H1 (cell line): ENCODE results near the gene FBN2. TPM values are rescaled to one million over a fixed set of nuclear protein-coding genes. Genes with fewer than 3 reads are reported as not detected.

Experiments
- CTCF ChIA-PET: fragments of 300-600 bp; sonication (Branson Sonifier 250); formaldehyde crosslinking; loops from one replicate; lab custom pipeline; 2021; ENCODE audit not compliant: partially characterized antibody; lab: Charles Lee
- POLR2A ChIA-PET: fragments of 300-600 bp; sonication (Branson Sonifier 250); formaldehyde crosslinking; loops from one replicate; lab custom pipeline; 2021; ENCODE audit warnings: inconsistent platforms; ENCODE audit not compliant: partially characterized antibody; lab: Charles Lee
- DNase-seq, 2 experiments: peaks; one replicate each; pipeline versions ENCODE4 v3.0.0 to v3.0.0-alpha.2; 2010 to 2022; ENCODE audit warnings: low spot score in 2 of 2, low read depth in 1 of 2, mixed read lengths in 1 of 2
- FAIRE-seq: peaks from 2 replicates; lab custom pipeline; 2011; peaks lifted over from hg19 to GRCh38; lab: Jason Lieb, UNC
- H2AFZ ChIP-seq: 2 replicates; pipeline ENCODE4 v1.8.1; 2012; ENCODE audit warnings: low read length, inconsistent platforms
- H2AK5ac ChIP-seq: 2 replicates; pipeline ENCODE4 v1.6.1; 2013; ENCODE audit warnings: low read depth, low read length
- H2BK120ac ChIP-seq: replicated peaks from 2 replicates; pipeline ENCODE3; 2013; ENCODE audit warnings: low read depth, low read length, inconsistent platforms
- H2BK12ac ChIP-seq: 2 replicates; pipeline ENCODE4 v1.6.1; 2013; ENCODE audit warnings: low read depth, low read length
- H2BK15ac ChIP-seq: 2 replicates; pipeline ENCODE4 v1.6.1; 2013; ENCODE audit warnings: low read length
- H2BK20ac ChIP-seq: 2 replicates; pipeline ENCODE4 v1.6.1; 2013; ENCODE audit warnings: low read length
- H2BK5ac ChIP-seq: 2 replicates; pipeline ENCODE4 v1.6.1; 2013; ENCODE audit warnings: low read depth, low read length
- H3K14ac ChIP-seq: 2 replicates; pipeline ENCODE4 v1.6.1; 2013; ENCODE audit warnings: inconsistent platforms; ENCODE audit not compliant: insufficient read length
- H3K18ac ChIP-seq: 2 replicates; pipeline ENCODE4 v1.6.1; 2013; ENCODE audit warnings: low read length; ENCODE audit errors: extremely low read depth
- H3K23ac ChIP-seq: 2 replicates; pipeline ENCODE4 v1.6.1; 2013; ENCODE audit warnings: inconsistent platforms; ENCODE audit not compliant: insufficient read length
- H3K23me2 ChIP-seq: 2 replicates; pipeline ENCODE4 v1.6.1; 2013; ENCODE audit warnings: low read depth, low read length
- H3K27ac ChIP-seq: 2 replicates; pipeline ENCODE4 v1.6.1; 2011; ENCODE audit warnings: low read depth, low read length, inconsistent platforms
- H3K27me3 ChIP-seq, 4 experiments: replicated peaks in 1 of 4; 1 replicate in 1 of 4; 2 replicates in 3 of 4; pipeline versions ENCODE4 v1.6.1 to v1.8.1; 2011 to 2013; ENCODE audit warnings: low read length in 3 of 4, mild to moderate bottlenecking in 3 of 4, inconsistent platforms in 2 of 4, mixed read lengths in 2 of 4, moderate library complexity in 1 of 4; ENCODE audit not compliant: control insufficient read depth in 3 of 4, insufficient read depth in 3 of 4; ENCODE audit errors: extremely low read depth in 1 of 4
- H3K36me3 ChIP-seq, 4 experiments: 2 replicates each; pipeline versions ENCODE4 v1.6.1 to v1.8.1; 2011 to 2013; ENCODE audit warnings: mild to moderate bottlenecking in 4 of 4, low read length in 3 of 4, moderate library complexity in 2 of 4, control low read depth in 1 of 4, inconsistent platforms in 1 of 4; ENCODE audit not compliant: insufficient read depth in 4 of 4, control insufficient read depth in 2 of 4
- H3K4ac ChIP-seq: replicated peaks from 2 replicates; pipeline ENCODE3; 2013; ENCODE audit warnings: low read length, low read depth, mixed read lengths, inconsistent platforms; ENCODE audit not compliant: insufficient read length
- H3K4me1 ChIP-seq, 4 experiments: replicated peaks in 1 of 4; 1 replicate in 1 of 4; 2 replicates in 3 of 4; pipeline versions ENCODE4 v1.6.1 to v1.8.1; 2011 to 2013; ENCODE audit warnings: low read length in 3 of 4, inconsistent platforms in 2 of 4, mixed read lengths in 1 of 4; ENCODE audit not compliant: insufficient read depth in 4 of 4, control insufficient read depth in 3 of 4
- H3K4me2 ChIP-seq, 2 experiments: 2 replicates each; pipeline versions ENCODE4 v1.6.1 to v1.8.1; 2011 to 2013; ENCODE audit warnings: low read depth in 2 of 2, low read length in 2 of 2, control low read depth in 1 of 2, inconsistent platforms in 1 of 2, mild to moderate bottlenecking in 1 of 2; ENCODE audit not compliant: insufficient read depth in 1 of 2
- H3K4me3 ChIP-seq, 4 experiments: fragments of 200-600, 300-600 bp in 1 of 4; sonication (generic), shearing (Covaris generic), sonication (Bioruptor Twin) in 1 of 4; 2 replicates each; pipeline versions ENCODE4 v1.5.1 to v1.8.1; 2011 to 2016; ENCODE audit warnings: low read length in 4 of 4, low read depth in 3 of 4, control low read depth in 2 of 4, inconsistent platforms in 2 of 4, mild to moderate bottlenecking in 2 of 4, mixed read lengths in 1 of 4, moderate library complexity in 1 of 4; ENCODE audit not compliant: insufficient read depth in 2 of 4; ENCODE audit errors: extremely low read depth in 1 of 4
- H3K56ac ChIP-seq: replicated peaks from 2 replicates; pipeline ENCODE3; 2013; ENCODE audit warnings: low read depth, mild to moderate bottlenecking, mixed read lengths, low read length, inconsistent platforms; ENCODE audit not compliant: insufficient read length
- H3K79me1 ChIP-seq: 2 replicates; pipeline ENCODE4 v1.6.1; 2013; ENCODE audit warnings: low read depth, low read length, control low read depth
- H3K79me2 ChIP-seq, 2 experiments: 2 replicates each; pipeline versions ENCODE4 v1.6.1 to v1.8.1; 2012 to 2013; ENCODE audit warnings: low read length in 2 of 2, mild to moderate bottlenecking in 2 of 2, inconsistent platforms in 1 of 2; ENCODE audit not compliant: insufficient read depth in 2 of 2, control insufficient read depth in 1 of 2
- H3K9ac ChIP-seq, 4 experiments: replicated peaks in 1 of 4; 1 replicate in 1 of 4; 2 replicates in 3 of 4; pipeline versions ENCODE4 v1.6.1 to v1.8.1; 2011 to 2013; ENCODE audit warnings: low read depth in 3 of 4, low read length in 3 of 4, control low read depth in 2 of 4, mild to moderate bottlenecking in 2 of 4, moderate library complexity in 2 of 4, inconsistent platforms in 1 of 4; ENCODE audit errors: extremely low read depth in 1 of 4
- H3K9me3 ChIP-seq, 2 experiments: 2 replicates each; pipeline versions ENCODE4 v1.6.1 to v1.8.1; 2012 to 2013; ENCODE audit warnings: mild to moderate bottlenecking in 2 of 2, moderate library complexity in 2 of 2, control low read depth in 1 of 2, inconsistent platforms in 1 of 2, low read depth in 1 of 2, low read length in 1 of 2, mixed read lengths in 1 of 2; ENCODE audit not compliant: insufficient read depth in 2 of 2
- H4K20me1 ChIP-seq, 2 experiments: replicated peaks in 1 of 2; 2 replicates each; pipeline versions ENCODE3 to v1.8.1; 2011 to 2013; ENCODE audit warnings: inconsistent platforms in 2 of 2, low read length in 2 of 2, mild to moderate bottlenecking in 1 of 2; ENCODE audit not compliant: insufficient read depth in 2 of 2, control insufficient read depth in 1 of 2
- H4K5ac ChIP-seq: 2 replicates; pipeline ENCODE4 v1.6.1; 2013; ENCODE audit warnings: low read length, low read depth, mixed read lengths, inconsistent platforms; ENCODE audit not compliant: insufficient read length
- H4K8ac ChIP-seq: 2 replicates; pipeline ENCODE4 v1.8.0; 2013; ENCODE audit warnings: mild to moderate bottlenecking, moderate library complexity, low read length, inconsistent platforms; ENCODE audit not compliant: insufficient read depth; ENCODE audit errors: extremely low read depth
- H4K91ac ChIP-seq: replicated peaks from 2 replicates; pipeline ENCODE3; 2013; ENCODE audit warnings: low read length, mixed read lengths, inconsistent platforms; ENCODE audit not compliant: insufficient read length
- BCL11A ChIP-seq, 2 experiments: IDR thresholded peaks; one replicate each; pipeline ENCODE4 v1.6.1; 2011; ENCODE audit warnings: low read depth in 2 of 2, low read length in 2 of 2, mild to moderate bottlenecking in 2 of 2
- BRCA1 ChIP-seq: IDR thresholded peaks from 2 replicates; pipeline ENCODE4 v1.6.1; 2012; ENCODE audit warnings: low read depth, low read length, improper control_type of control experiment
- CBX8 ChIP-seq: fragments of 300-800, 300-1000 bp; sonication (generic); IDR thresholded peaks from 2 replicates; pipeline ENCODE4 v1.7.1; 2016; ENCODE audit warnings: low read depth, low read length, borderline replicate concordance
- CTCF ChIP-seq, 3 experiments: IDR thresholded peaks; 1 replicate in 2 of 3; 2 replicates in 1 of 3; pipeline versions ENCODE4 v1.5.1 to v1.6.1; 2011; ENCODE audit warnings: low read length in 3 of 3, mild to moderate bottlenecking in 3 of 3, inconsistent platforms in 2 of 3, low read depth in 1 of 3, moderate library complexity in 1 of 3; ENCODE audit not compliant: insufficient read depth in 1 of 3; ENCODE audit errors: control extremely low read depth in 1 of 3
- EP300 ChIP-seq, 2 experiments: IDR thresholded peaks; 1 replicate in 1 of 2; 2 replicates in 1 of 2; pipeline ENCODE4 v1.6.1; 2011 to 2012; ENCODE audit warnings: low read depth in 2 of 2, low read length in 2 of 2, mild to moderate bottlenecking in 2 of 2, borderline replicate concordance in 1 of 2, inconsistent platforms in 1 of 2, moderate library complexity in 1 of 2
- FOSL1 ChIP-seq: IDR thresholded peaks from 2 replicates; pipeline ENCODE4 v1.6.1; 2011; ENCODE audit warnings: mild to moderate bottlenecking, low read depth, low read length, moderate library complexity; ENCODE audit not compliant: insufficient read depth
- MAFK ChIP-seq: IDR thresholded peaks from 2 replicates; pipeline ENCODE4 v1.6.1; 2012; ENCODE audit warnings: low read depth, mild to moderate bottlenecking, improper control_type of control experiment, low read length
- NRF1 ChIP-seq: IDR thresholded peaks from 2 replicates; pipeline ENCODE4 v1.6.1; 2011; ENCODE audit warnings: mild to moderate bottlenecking, low read depth, low read length, improper control_type of control experiment
- RFX5 ChIP-seq: IDR thresholded peaks from 2 replicates; pipeline ENCODE4 v1.6.1; 2011; ENCODE audit warnings: low read depth, low read length, improper control_type of control experiment, borderline replicate concordance
- SP4 ChIP-seq: IDR thresholded peaks from 2 replicates; pipeline ENCODE4 v1.6.1; 2012; ENCODE audit warnings: low read length, inconsistent platforms
- SUZ12 ChIP-seq: fragments of 200-600 bp; sonication (generic); IDR thresholded peaks from 2 replicates; pipeline ENCODE4 v1.6.1; 2012; ENCODE audit warnings: mild to moderate bottlenecking, inconsistent platforms, low read length, moderate library complexity, mixed read lengths
- TBP ChIP-seq: IDR thresholded peaks from 2 replicates; pipeline ENCODE4 v1.6.1; 2011; ENCODE audit warnings: low read depth, low read length, improper control_type of control experiment
- WGBS, 2 experiments: shearing (Covaris generic) in 1 of 2; methylation state at CpG; one replicate each; pipeline versions ENCODE4 v1.1.6 to v1.1.7; 2013 to 2015; ENCODE audit warnings: low lambda C conversion rate in 2 of 2, mixed read lengths in 2 of 2, inconsistent platforms in 1 of 2, low coverage in 1 of 2, missing lambda C conversion rate in 1 of 2; ENCODE audit not compliant: insufficient replicate concordance in 2 of 2, insufficient coverage in 1 of 2, insufficient read length in 1 of 2; ENCODE audit errors: extremely low coverage in 1 of 2, missing lambda C conversion rate in 1 of 2; 5-methylcytosine and 5-hydroxymethylcytosine counted together
- polyA plus RNA-seq, 7 experiments: library from polyadenylated mRNA; depleted of rRNA in 3 of 7; stranded (reverse) in 5 of 7; unstranded in 2 of 7; fragments of >200 nt in 5 of 7; fragments of 200-250 nt in 2 of 7; gene quantifications; 1 replicate in 5 of 7; 2 replicates in 1 of 7; 4 replicates in 1 of 7; pipeline versions ENCODE4 v1.2.1 to v1.2.3, GENCODE V29; 2011 to 2013; ENCODE audit warnings: missing spikeins in 2 of 7, mixed read lengths in 2 of 7
- total RNA-seq: library from RNA; stranded (reverse); fragmentation: NEBNext Ultra II Directional; extraction: Animal tissue kit (Norgen Biotek cat#: 25700); gene quantifications from 2 replicates; pipeline ENCODE4 v1.2.1, GENCODE V29; 2021

Gene FBN2
- total and polyA plus RNA-seq, 2 of the 8 experiments (the other 6 are each of a cell fraction or from before 2014, with no cell fraction given), result 14.1 to 16.3 TPM

GRCh38 chr5:128475693-128476092, 62.4 kb downstream of the FBN2 start:
- Histone ChIP-seq H3K4me3 (no peak overlapping the region), H2BK20ac (no peak overlapping the region), H2BK15ac (no peak overlapping the region), H2BK5ac (no peak overlapping the region), H3K23me2 (no peaks in the 10 kb centered on the region), H3K23ac (no peak overlapping the region), H3K4ac (no peak overlapping the region), H4K20me1 (no peaks in the 10 kb centered on the region), H4K8ac (no peak overlapping the region), H3K79me2 (no peaks in the 10 kb centered on the region), H3K9ac (no peak overlapping the region), H3K14ac (no peak overlapping the region), H3K79me1 (no peaks in the 10 kb centered on the region), H3K27ac (no peak overlapping the region), H2BK120ac (no peak overlapping the region), H4K91ac (no peak overlapping the region), H2AFZ (no peak overlapping the region), H3K4me1 (no peaks in the 10 kb centered on the region), H3K36me3 (no peaks in the 10 kb centered on the region), H2BK12ac (no peak overlapping the region), H4K5ac (no peak overlapping the region), H2AK5ac (no peak overlapping the region), H3K18ac (no peak overlapping the region), H3K9me3 (no peaks in the 10 kb centered on the region), H3K4me2 (no peak overlapping the region), H3K27me3 (no peaks in the 10 kb centered on the region), H3K56ac (no peak overlapping the region)
- ChIA-PET CTCF (no interaction called here), POLR2A (no interaction called here)
- 86% methylated on average over 3 of the region's 3 CpGs; no CpG with 5 or more reads in 1 of the 2 experiments for WGBS, 2 experiments
- FAIRE-seq (no peak), DNase-seq (no peak)
- TF ChIP-seq FOSL1 (no peak), CTCF (IDR thresholded peaks at IDR 0.05; ENCODE audit: control extremely low read depth in 1 of 3, insufficient read depth in 1 of 3, low read depth in 1 of 3, low read length in 3 of 3) (no peak), MAFK (no peak), EP300 (IDR thresholded peaks at IDR 0.05; ENCODE audit: borderline replicate concordance in 1 of 2, low read depth in 2 of 2, low read length in 2 of 2) (no peak), NRF1 (no peak), BCL11A (IDR thresholded peaks at IDR 0.05; ENCODE audit: low read depth in 2 of 2, low read length in 2 of 2) (no peak), SP4 (no peak), SUZ12 (no peak), RFX5 (no peak), TBP (no peak), CBX8 (no peak), BRCA1 (no peak)
